Neural crest cell (in vitro differentiated cells): ENCODE results near the gene UBE2V1. TPM values are rescaled to one million over a fixed set of nuclear protein-coding genes. Genes with fewer than 3 reads are reported as not detected.
"Not testable (repeated sequence)": the region's sequence is repeated elsewhere in the genome, so short reads cannot be mapped to it uniquely, and the experiment has no call there.

Experiments used
- DNase-seq: peaks from one replicate; pipeline ENCODE4 v3.0.0; 2021; ENCODE audit warnings: low read depth, mixed read lengths, low spot score
- H3K27ac Mint-ChIP-seq: one replicate; pipeline ENCODE4 v1.8.0; 2021; ENCODE audit warnings: mild to moderate bottlenecking, mixed read lengths; ENCODE audit not compliant: unreplicated experiment
- H3K27me3 Mint-ChIP-seq: 2 replicates; pipeline ENCODE4 v1.8.0; 2021; ENCODE audit warnings: low read depth, mild to moderate bottlenecking, mixed read lengths
- H3K36me3 Mint-ChIP-seq: 2 replicates; pipeline ENCODE4 v1.8.0; 2021; ENCODE audit warnings: low read depth, mild to moderate bottlenecking, mixed read lengths
- H3K4me1 Mint-ChIP-seq: 2 replicates; pipeline ENCODE4 v1.8.0; 2021; ENCODE audit warnings: mixed read lengths
- H3K4me3 Mint-ChIP-seq: one replicate; pipeline ENCODE4 v1.8.0; 2021; ENCODE audit warnings: mild to moderate bottlenecking, mixed read lengths
- H3K9me3 Mint-ChIP-seq: 2 replicates; pipeline ENCODE4 v1.8.0; 2021; ENCODE audit warnings: mixed read lengths
- CTCF ChIP-seq: fragments of 200-600 bp; sonication (generic); conservative IDR thresholded peaks from 2 replicates; pipeline ENCODE4 v1.5.0; 2021; ENCODE audit warnings: antibody characterized with exemption, mild to moderate bottlenecking
- long read RNA-seq: library from polyadenylated mRNA; unstranded; transcript quantifications from one replicate; pipeline ENCODE4 v2.0.0, GENCODE V29; 2020
- total RNA-seq: library from RNA; stranded (reverse); gene quantifications from 2 replicates; pipeline ENCODE4 v1.2.1, GENCODE V29; 2021

UBE2V1 gene
- total RNA-seq, result 147 and 177 TPM in 2 replicates
- long read RNA-seq, transcript UBE2V1-203 (4 exons, 2,133 nt), result major isoform, 76 of 85 reads
- long read RNA-seq, partial matches to known transcripts, result 0 of 85 reads
- long read RNA-seq, other reads (novel, unspliced or antisense), result 2 of 85 reads

- no peaks in the 10 kb centered on the region for H3K27me3 Mint-ChIP-seq
- DNase-seq, result peak; percentile 80
- no peaks in the 10 kb centered on the region for H3K9me3 Mint-ChIP-seq
- peaks cover 72% of the 10 kb centered on the region for H3K4me1 Mint-ChIP-seq
- H3K27ac Mint-ChIP-seq, result peak within 1 kb of the TSS; percentile 99
- H3K36me3 Mint-ChIP-seq, result no peaks in the 10 kb centered on the region
- TF ChIP-seq CTCF, result peak; percentile 44
- H3K4me3 Mint-ChIP-seq, result peak within 1 kb of the TSS; percentile 98
Measured at GRCh38 chr20:50112512-50113419, at the start of gene UBE2V1. UBE2V1 (minus strand) TSS chr20:50113150; CDS start chr20:50113128, 22 bp downstream.

DNA sequence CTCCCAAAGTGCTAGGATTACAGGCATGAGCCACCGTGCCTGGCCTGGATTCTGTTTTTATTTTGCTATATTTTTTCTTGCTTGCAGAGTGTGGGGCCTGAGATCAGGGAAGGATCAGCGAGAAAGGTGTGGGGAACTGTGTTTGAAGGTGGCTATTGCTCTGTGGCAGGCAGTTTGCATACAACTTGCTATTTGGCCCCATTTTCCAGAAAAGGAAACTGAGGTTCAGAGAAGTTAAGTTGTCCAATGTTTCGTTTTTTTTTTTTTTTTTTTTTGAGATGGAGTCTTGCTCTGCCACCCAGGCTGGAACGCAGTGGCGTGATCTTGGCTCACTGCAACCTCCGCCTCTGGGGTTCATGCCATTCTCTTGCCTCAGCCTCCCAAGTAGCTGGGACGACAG is 48.5 kb upstream of the UBE2V1 start:
- H3K4me1 Mint-ChIP-seq, result peaks cover 22% of the 10 kb centered on the region
- not testable (repeated sequence) for H3K27me3 Mint-ChIP-seq, H3K36me3 Mint-ChIP-seq, H3K4me3 Mint-ChIP-seq, H3K27ac Mint-ChIP-seq, H3K9me3 Mint-ChIP-seq, DNase-seq

GRCh38 chr20:50153500-50154377 is 40.8 kb upstream of the UBE2V1 start, which contains the start of gene PEDS1:
PEDS1 (minus strand) TSS chr20:50153723; CDS start chr20:50153637, 86 bp downstream.
- peak; percentile 79 for DNase-seq
- H3K27me3 Mint-ChIP-seq, result no peaks in the 10 kb centered on the region
- H3K9me3 Mint-ChIP-seq, result no peaks in the 10 kb centered on the region
- peak within 1 kb of the TSS; percentile 84 for H3K27ac Mint-ChIP-seq
- H3K4me1 Mint-ChIP-seq, result peaks cover 36% of the 10 kb centered on the region
- peak within 1 kb of the TSS; percentile 91 for H3K4me3 Mint-ChIP-seq
- TF ChIP-seq CTCF, result no peak
- no peaks in the 10 kb centered on the region for H3K36me3 Mint-ChIP-seq

GRCh38 chr20:50153153-50153499 is 40.2 kb upstream of the UBE2V1 start:
- peak overlapping the region; percentile 62 for H3K27ac Mint-ChIP-seq

GRCh38 chr20:50152394-50153152 is 39.6 kb upstream of the UBE2V1 start:
- peak overlapping the region; percentile 91 for H3K4me3 Mint-ChIP-seq
- no peaks in the 10 kb centered on the region for H3K27me3 Mint-ChIP-seq
- peaks cover 44% of the 10 kb centered on the region for H3K4me1 Mint-ChIP-seq
- H3K36me3 Mint-ChIP-seq, result peaks cover 2% of the 10 kb centered on the region
- peak overlapping the region; percentile 62 for H3K27ac Mint-ChIP-seq
- TF ChIP-seq CTCF, result no peak
- H3K9me3 Mint-ChIP-seq, result no peaks in the 10 kb centered on the region
- no peak for DNase-seq

More at GRCh38 chr20:50153153-50153499, 40.2 kb upstream of the UBE2V1 start:
- Mint-ChIP-seq H3K27me3 (no peaks in the 10 kb centered on the region), H3K36me3 (peaks cover 2% of the 10 kb centered on the region), H3K9me3 (no peaks in the 10 kb centered on the region), H3K4me1 (peaks cover 40% of the 10 kb centered on the region), H3K4me3 (peak overlapping the region; percentile 91)
- TF ChIP-seq CTCF, result no peak
- no peak for DNase-seq
